H1 (cell line): ENCODE measurements around the gene MEIS3. TPM values are rescaled to one million over a fixed set of nuclear protein-coding genes. Genes with fewer than 3 reads are reported as not detected.

Source experiments
- CTCF ChIA-PET: fragments of 300-600 bp; sonication (Branson Sonifier 250); formaldehyde crosslinking; loops from one replicate; lab custom pipeline; 2021; ENCODE audit not compliant: partially characterized antibody; lab: Charles Lee
- POLR2A ChIA-PET: fragments of 300-600 bp; sonication (Branson Sonifier 250); formaldehyde crosslinking; loops from one replicate; lab custom pipeline; 2021; ENCODE audit warnings: inconsistent platforms; ENCODE audit not compliant: partially characterized antibody; lab: Charles Lee
- DNase-seq, 2 experiments: peaks; one replicate each; pipeline versions ENCODE4 v3.0.0 to v3.0.0-alpha.2; 2010 to 2022; ENCODE audit warnings: low spot score in 2 of 2, low read depth in 1 of 2, mixed read lengths in 1 of 2
- FAIRE-seq: peaks from 2 replicates; lab custom pipeline; 2011; peaks lifted over from hg19 to GRCh38; lab: Jason Lieb, UNC
- H2AFZ ChIP-seq: 2 replicates; pipeline ENCODE4 v1.8.1; 2012; ENCODE audit warnings: low read length, inconsistent platforms
- H2AK5ac ChIP-seq: 2 replicates; pipeline ENCODE4 v1.6.1; 2013; ENCODE audit warnings: low read depth, low read length
- H2BK120ac ChIP-seq: replicated peaks from 2 replicates; pipeline ENCODE3; 2013; ENCODE audit warnings: low read depth, low read length, inconsistent platforms
- H2BK12ac ChIP-seq: 2 replicates; pipeline ENCODE4 v1.6.1; 2013; ENCODE audit warnings: low read depth, low read length
- H2BK15ac ChIP-seq: 2 replicates; pipeline ENCODE4 v1.6.1; 2013; ENCODE audit warnings: low read length
- H2BK20ac ChIP-seq: 2 replicates; pipeline ENCODE4 v1.6.1; 2013; ENCODE audit warnings: low read length
- H2BK5ac ChIP-seq: 2 replicates; pipeline ENCODE4 v1.6.1; 2013; ENCODE audit warnings: low read depth, low read length
- H3K14ac ChIP-seq: 2 replicates; pipeline ENCODE4 v1.6.1; 2013; ENCODE audit warnings: inconsistent platforms; ENCODE audit not compliant: insufficient read length
- H3K18ac ChIP-seq: 2 replicates; pipeline ENCODE4 v1.6.1; 2013; ENCODE audit warnings: low read length; ENCODE audit errors: extremely low read depth
- H3K23ac ChIP-seq: 2 replicates; pipeline ENCODE4 v1.6.1; 2013; ENCODE audit warnings: inconsistent platforms; ENCODE audit not compliant: insufficient read length
- H3K23me2 ChIP-seq: 2 replicates; pipeline ENCODE4 v1.6.1; 2013; ENCODE audit warnings: low read depth, low read length
- H3K27ac ChIP-seq: 2 replicates; pipeline ENCODE4 v1.6.1; 2011; ENCODE audit warnings: low read depth, low read length, inconsistent platforms
- H3K27me3 ChIP-seq, 4 experiments: replicated peaks in 1 of 4; 1 replicate in 1 of 4; 2 replicates in 3 of 4; pipeline versions ENCODE4 v1.6.1 to v1.8.1; 2011 to 2013; ENCODE audit warnings: low read length in 3 of 4, mild to moderate bottlenecking in 3 of 4, inconsistent platforms in 2 of 4, mixed read lengths in 2 of 4, moderate library complexity in 1 of 4; ENCODE audit not compliant: control insufficient read depth in 3 of 4, insufficient read depth in 3 of 4; ENCODE audit errors: extremely low read depth in 1 of 4
- H3K36me3 ChIP-seq, 4 experiments: 2 replicates each; pipeline versions ENCODE4 v1.6.1 to v1.8.1; 2011 to 2013; ENCODE audit warnings: mild to moderate bottlenecking in 4 of 4, low read length in 3 of 4, moderate library complexity in 2 of 4, control low read depth in 1 of 4, inconsistent platforms in 1 of 4; ENCODE audit not compliant: insufficient read depth in 4 of 4, control insufficient read depth in 2 of 4
- H3K4ac ChIP-seq: replicated peaks from 2 replicates; pipeline ENCODE3; 2013; ENCODE audit warnings: low read length, low read depth, mixed read lengths, inconsistent platforms; ENCODE audit not compliant: insufficient read length
- H3K4me1 ChIP-seq, 4 experiments: replicated peaks in 1 of 4; 1 replicate in 1 of 4; 2 replicates in 3 of 4; pipeline versions ENCODE4 v1.6.1 to v1.8.1; 2011 to 2013; ENCODE audit warnings: low read length in 3 of 4, inconsistent platforms in 2 of 4, mixed read lengths in 1 of 4; ENCODE audit not compliant: insufficient read depth in 4 of 4, control insufficient read depth in 3 of 4
- H3K4me2 ChIP-seq, 2 experiments: 2 replicates each; pipeline versions ENCODE4 v1.6.1 to v1.8.1; 2011 to 2013; ENCODE audit warnings: low read depth in 2 of 2, low read length in 2 of 2, control low read depth in 1 of 2, inconsistent platforms in 1 of 2, mild to moderate bottlenecking in 1 of 2; ENCODE audit not compliant: insufficient read depth in 1 of 2
- H3K4me3 ChIP-seq, 4 experiments: fragments of 200-600, 300-600 bp in 1 of 4; sonication (generic), shearing (Covaris generic), sonication (Bioruptor Twin) in 1 of 4; 2 replicates each; pipeline versions ENCODE4 v1.5.1 to v1.8.1; 2011 to 2016; ENCODE audit warnings: low read length in 4 of 4, low read depth in 3 of 4, control low read depth in 2 of 4, inconsistent platforms in 2 of 4, mild to moderate bottlenecking in 2 of 4, mixed read lengths in 1 of 4, moderate library complexity in 1 of 4; ENCODE audit not compliant: insufficient read depth in 2 of 4; ENCODE audit errors: extremely low read depth in 1 of 4
- H3K56ac ChIP-seq: replicated peaks from 2 replicates; pipeline ENCODE3; 2013; ENCODE audit warnings: low read depth, mild to moderate bottlenecking, mixed read lengths, low read length, inconsistent platforms; ENCODE audit not compliant: insufficient read length
- H3K79me1 ChIP-seq: 2 replicates; pipeline ENCODE4 v1.6.1; 2013; ENCODE audit warnings: low read depth, low read length, control low read depth
- H3K79me2 ChIP-seq, 2 experiments: 2 replicates each; pipeline versions ENCODE4 v1.6.1 to v1.8.1; 2012 to 2013; ENCODE audit warnings: low read length in 2 of 2, mild to moderate bottlenecking in 2 of 2, inconsistent platforms in 1 of 2; ENCODE audit not compliant: insufficient read depth in 2 of 2, control insufficient read depth in 1 of 2
- H3K9ac ChIP-seq, 4 experiments: replicated peaks in 1 of 4; 1 replicate in 1 of 4; 2 replicates in 3 of 4; pipeline versions ENCODE4 v1.6.1 to v1.8.1; 2011 to 2013; ENCODE audit warnings: low read depth in 3 of 4, low read length in 3 of 4, control low read depth in 2 of 4, mild to moderate bottlenecking in 2 of 4, moderate library complexity in 2 of 4, inconsistent platforms in 1 of 4; ENCODE audit errors: extremely low read depth in 1 of 4
- H3K9me3 ChIP-seq, 2 experiments: 2 replicates each; pipeline versions ENCODE4 v1.6.1 to v1.8.1; 2012 to 2013; ENCODE audit warnings: mild to moderate bottlenecking in 2 of 2, moderate library complexity in 2 of 2, control low read depth in 1 of 2, inconsistent platforms in 1 of 2, low read depth in 1 of 2, low read length in 1 of 2, mixed read lengths in 1 of 2; ENCODE audit not compliant: insufficient read depth in 2 of 2
- H4K20me1 ChIP-seq, 2 experiments: replicated peaks in 1 of 2; 2 replicates each; pipeline versions ENCODE3 to v1.8.1; 2011 to 2013; ENCODE audit warnings: inconsistent platforms in 2 of 2, low read length in 2 of 2, mild to moderate bottlenecking in 1 of 2; ENCODE audit not compliant: insufficient read depth in 2 of 2, control insufficient read depth in 1 of 2
- H4K5ac ChIP-seq: 2 replicates; pipeline ENCODE4 v1.6.1; 2013; ENCODE audit warnings: low read length, low read depth, mixed read lengths, inconsistent platforms; ENCODE audit not compliant: insufficient read length
- H4K8ac ChIP-seq: 2 replicates; pipeline ENCODE4 v1.8.0; 2013; ENCODE audit warnings: mild to moderate bottlenecking, moderate library complexity, low read length, inconsistent platforms; ENCODE audit not compliant: insufficient read depth; ENCODE audit errors: extremely low read depth
- H4K91ac ChIP-seq: replicated peaks from 2 replicates; pipeline ENCODE3; 2013; ENCODE audit warnings: low read length, mixed read lengths, inconsistent platforms; ENCODE audit not compliant: insufficient read length
- CHD2 ChIP-seq: IDR thresholded peaks from 2 replicates; pipeline ENCODE4 v1.6.1; 2012; ENCODE audit warnings: low read length, improper control_type of control experiment
- E2F6 ChIP-seq: IDR thresholded peaks from 2 replicates; pipeline ENCODE4 v1.6.1; 2012; ENCODE audit warnings: inconsistent platforms
- EGR1 ChIP-seq: IDR thresholded peaks from 2 replicates; pipeline ENCODE4 v1.6.1; 2011; ENCODE audit warnings: low read depth, low read length, borderline replicate concordance
- GABPA ChIP-seq: IDR thresholded peaks from 2 replicates; pipeline ENCODE4 v1.6.1; 2011; ENCODE audit warnings: mild to moderate bottlenecking, low read length, moderate library complexity, borderline replicate concordance; ENCODE audit not compliant: insufficient read depth
- HDAC2 ChIP-seq, 2 experiments: fragments of 300-600 bp in 1 of 2; sonication (generic) in 1 of 2; IDR thresholded peaks; 2 replicates each; pipeline ENCODE4 v1.6.1; 2011 to 2012; ENCODE audit warnings: low read depth in 2 of 2, low read length in 2 of 2, mild to moderate bottlenecking in 2 of 2, moderate library complexity in 2 of 2, borderline replicate concordance in 1 of 2, inconsistent platforms in 1 of 2
- KDM1A ChIP-seq: fragments of 200-600, 300-600 bp; sonication (generic); IDR thresholded peaks from 2 replicates; pipeline ENCODE4 v1.7.1; 2016; ENCODE audit warnings: mild to moderate bottlenecking, low read length, borderline replicate concordance
- KDM5A ChIP-seq: fragments of 200-600 bp; IDR thresholded peaks from 2 replicates; pipeline ENCODE4 v1.7.1; 2012; ENCODE audit warnings: mild to moderate bottlenecking, low read length, inconsistent platforms, mixed read lengths
- NRF1 ChIP-seq: IDR thresholded peaks from 2 replicates; pipeline ENCODE4 v1.6.1; 2011; ENCODE audit warnings: mild to moderate bottlenecking, low read depth, low read length, improper control_type of control experiment
- POU5F1 ChIP-seq: IDR thresholded peaks from 2 replicates; pipeline ENCODE4 v1.6.1; 2011; ENCODE audit warnings: low read depth, mild to moderate bottlenecking, low read length, moderate library complexity
- RAD21 ChIP-seq, 2 experiments: IDR thresholded peaks in 1 of 2; conservative IDR thresholded peaks in 1 of 2; 2 replicates each; pipeline ENCODE4 v1.6.1; 2011; ENCODE audit warnings: low read depth in 2 of 2, low read length in 2 of 2, improper control_type of control experiment in 1 of 2, inconsistent platforms in 1 of 2, mild to moderate bottlenecking in 1 of 2, moderate library complexity in 1 of 2
- SIX5 ChIP-seq: IDR thresholded peaks from 2 replicates; pipeline ENCODE4 v1.6.1; 2011; ENCODE audit warnings: mild to moderate bottlenecking, low read depth, low read length
- SP2 ChIP-seq: IDR thresholded peaks from 2 replicates; pipeline ENCODE4 v1.6.1; 2012; ENCODE audit warnings: mild to moderate bottlenecking, low read length, inconsistent platforms
- TCF12 ChIP-seq: IDR thresholded peaks from 2 replicates; pipeline ENCODE4 v1.6.1; 2011; ENCODE audit warnings: low read depth, mild to moderate bottlenecking, low read length
- WGBS, 2 experiments: shearing (Covaris generic) in 1 of 2; methylation state at CpG; one replicate each; pipeline versions ENCODE4 v1.1.6 to v1.1.7; 2013 to 2015; ENCODE audit warnings: low lambda C conversion rate in 2 of 2, mixed read lengths in 2 of 2, inconsistent platforms in 1 of 2, low coverage in 1 of 2, missing lambda C conversion rate in 1 of 2; ENCODE audit not compliant: insufficient replicate concordance in 2 of 2, insufficient coverage in 1 of 2, insufficient read length in 1 of 2; ENCODE audit errors: extremely low coverage in 1 of 2, missing lambda C conversion rate in 1 of 2; 5-methylcytosine and 5-hydroxymethylcytosine counted together
- polyA plus RNA-seq, 7 experiments: library from polyadenylated mRNA; depleted of rRNA in 3 of 7; stranded (reverse) in 5 of 7; unstranded in 2 of 7; fragments of >200 nt in 5 of 7; fragments of 200-250 nt in 2 of 7; gene quantifications; 1 replicate in 5 of 7; 2 replicates in 1 of 7; 4 replicates in 1 of 7; pipeline versions ENCODE4 v1.2.1 to v1.2.3, GENCODE V29; 2011 to 2013; ENCODE audit warnings: missing spikeins in 2 of 7, mixed read lengths in 2 of 7
- total RNA-seq: library from RNA; stranded (reverse); fragmentation: NEBNext Ultra II Directional; extraction: Animal tissue kit (Norgen Biotek cat#: 25700); gene quantifications from 2 replicates; pipeline ENCODE4 v1.2.1, GENCODE V29; 2021

Gene MEIS3
- total and polyA plus RNA-seq, 2 of the 8 experiments (the other 6 are each of a cell fraction or from before 2014, with no cell fraction given) = 24.5 to 28.2 TPM

- no peak overlapping the region for H3K4me2 ChIP-seq
- POLR2A ChIA-PET = interaction anchor here (0.6 to 3.0 kb wide), 7 partner anchors 11 to 257 kb away, joined by 3 to 12 read pairs (median 4); partner anchors contain the start of genes DHX34 and ZC3H4
- H3K18ac ChIP-seq = no peak overlapping the region
- TF ChIP-seq SP2 = no peak
- TF ChIP-seq SIX5 = no peak
- no peak for TF ChIP-seq TCF12
- TF ChIP-seq CHD2 = no peak
- no peak for TF ChIP-seq E2F6
- no peak for TF ChIP-seq EGR1
- no peak for TF ChIP-seq KDM1A
- no peak for TF ChIP-seq HDAC2 (IDR thresholded peaks at IDR 0.05; ENCODE audit: borderline replicate concordance in 1 of 2, low read depth in 2 of 2, low read length in 2 of 2)
- no peak for TF ChIP-seq POU5F1
- no peak for TF ChIP-seq NRF1
- no peak for TF ChIP-seq GABPA
- TF ChIP-seq KDM5A = no peak
- TF ChIP-seq RAD21 (IDR thresholded peaks at IDR 0.05 in 1 of 2, conservative IDR thresholded peaks at IDR 0.05 in 1 of 2; ENCODE audit: low read depth in 2 of 2, low read length in 2 of 2) = no peak
Measured at GRCh38 chr19:47370045-47370611, 49.2 kb downstream of the MEIS3 start.

More at GRCh38 chr19:47370045-47370611, 49.2 kb downstream of the MEIS3 start:
- Histone ChIP-seq H3K56ac (no peak overlapping the region), H4K8ac (no peak overlapping the region), H2BK120ac (no peak overlapping the region), H3K79me2 (no peaks in the 10 kb centered on the region), H3K9ac (no peak overlapping the region), H3K4me3 (no peak overlapping the region), H3K23me2 (no peaks in the 10 kb centered on the region), H3K23ac (no peak overlapping the region), H2AFZ (no peak overlapping the region), H3K4me1 (no peaks in the 10 kb centered on the region), H2BK20ac (no peak overlapping the region), H2BK5ac (no peak overlapping the region), H4K91ac (no peak overlapping the region), H3K36me3 (peaks cover 20 to 57% (median 45%) of the 10 kb centered on the region in 4 experiments), H4K5ac (no peak overlapping the region), H2BK12ac (no peak overlapping the region), H3K14ac (no peak overlapping the region), H3K9me3 (no peaks in the 10 kb centered on the region), H2AK5ac (no peak overlapping the region), H3K79me1 (no peaks in the 10 kb centered on the region; the same call in 1 of the 2 replicates), H3K27me3 (no peaks in the 10 kb centered on the region), H3K27ac (no peak overlapping the region), H4K20me1 (peaks cover 1 to 18% of the 10 kb centered on the region in 2 experiments), H3K4ac (no peak overlapping the region), H2BK15ac (no peak overlapping the region)
- CTCF ChIA-PET = interaction anchor here (0.5 to 2.7 kb wide), 5 partner anchors 12 to 28 kb away, joined by 3 to 11 read pairs (median 3); no protein-coding TSS in a partner anchor
- 92% methylated on average over 10 of the region's 10 CpGs; no CpG with 5 or more reads in 1 of the 2 experiments for WGBS, 2 experiments
- FAIRE-seq = no peak
- no peak for DNase-seq
